ENCODE results near the gene ATAD3B.
"Not testable (repeated sequence)": the region's sequence is repeated elsewhere in the genome, so short reads cannot be mapped to it uniquely, and the experiment has no call there.

The ATAD3B gene

GRCh38 chr1:1510912-1511532 is 39.5 kb downstream of the ATAD3B start:
- DNase-seq (ENCODE audit: low read depth in 2 of 2): no peak

DNA sequence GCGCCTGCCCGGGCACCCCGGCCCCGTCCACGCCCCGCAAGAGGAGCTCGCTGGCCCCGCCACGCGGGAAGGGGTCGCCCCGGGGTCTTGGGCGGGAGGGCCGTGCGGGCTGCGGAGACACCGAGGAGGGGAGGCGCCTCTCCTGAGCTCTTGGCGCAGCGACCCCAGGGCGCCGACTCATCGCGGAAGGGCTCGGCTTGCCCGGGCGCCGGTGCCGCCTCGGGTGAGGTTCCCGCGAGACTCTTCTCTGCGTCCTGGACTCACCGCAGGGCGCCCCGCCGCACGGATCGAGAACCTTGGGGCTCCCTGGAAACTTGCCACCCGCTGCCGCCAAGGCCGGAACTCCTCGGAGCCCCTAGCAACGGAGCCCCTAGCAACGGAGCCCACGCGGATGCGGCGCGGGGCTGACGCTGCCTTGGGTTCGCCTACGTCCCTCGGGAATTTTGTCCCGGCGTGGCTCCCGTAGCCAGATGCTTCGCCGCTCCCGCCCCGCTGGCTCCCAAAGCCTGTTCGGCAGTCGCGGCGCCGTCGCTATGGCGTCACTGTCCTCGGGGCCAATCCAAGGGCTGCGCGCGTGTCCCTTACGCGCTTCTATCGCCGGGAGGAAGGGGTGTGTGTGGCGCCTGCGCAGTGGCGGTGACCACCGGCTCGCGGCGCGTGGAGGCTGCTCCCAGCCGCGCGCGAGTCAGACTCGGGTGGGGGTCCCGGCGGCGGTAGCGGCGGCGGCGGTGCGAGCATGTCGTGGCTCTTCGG is 40.1 kb downstream of the ATAD3B start, which contains the start of gene ATAD3A:
Gene ATAD3A (plus strand): TSS at position 630 of the 753 bp plus-strand sequence. CDS start 107 bp downstream, at position 737.
- DNase-seq (ENCODE audit: low read depth in 2 of 2): peak; percentile 93 to 94

DNA sequence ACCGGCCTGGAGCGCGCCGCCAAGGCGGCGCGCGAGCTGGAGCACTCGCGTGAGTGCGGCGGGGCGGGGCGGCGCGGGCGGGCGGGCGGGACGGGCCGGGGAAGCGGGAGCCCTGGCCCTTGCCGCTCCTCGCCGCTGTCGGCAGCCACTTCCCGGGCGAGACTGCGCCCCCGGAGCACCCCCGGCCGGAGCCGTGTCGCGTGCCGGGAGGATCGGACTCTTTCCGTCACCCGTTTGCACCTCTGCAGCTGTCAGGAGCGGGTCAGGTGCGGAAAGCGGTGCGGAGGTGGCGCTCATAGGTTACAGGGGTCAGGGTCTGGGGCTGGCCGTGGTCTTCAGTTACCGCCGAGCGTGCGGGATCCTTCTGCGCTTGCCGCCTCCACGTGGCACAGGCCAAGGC is 40.9 kb downstream of the ATAD3B start:
- DNase-seq (ENCODE audit: low read depth in 2 of 2): not testable (repeated sequence)

GRCh38 chr1:1513675-1514074 is 42.1 kb downstream of the ATAD3B start:
- not testable (repeated sequence) for DNase-seq (ENCODE audit: low read depth in 2 of 2)

DNA sequence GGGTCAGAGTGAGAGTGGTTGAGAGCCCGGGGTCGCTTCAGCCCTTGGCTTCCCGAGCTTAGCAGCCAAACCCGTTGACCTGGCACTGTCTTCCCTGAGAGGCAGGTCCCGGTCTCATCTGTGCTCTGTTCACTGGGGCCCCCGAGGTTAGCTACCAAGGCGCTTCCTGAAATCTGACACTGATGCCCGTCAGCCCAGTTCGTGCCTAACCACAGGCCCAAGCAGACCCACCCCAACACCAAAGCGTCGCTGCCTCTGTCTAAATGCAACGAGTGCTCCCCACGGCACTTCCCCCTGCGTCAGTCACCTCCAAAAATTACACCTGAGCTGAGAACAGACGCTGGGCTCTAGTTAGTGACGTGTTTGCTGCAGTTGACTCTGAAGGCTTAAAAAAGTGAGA is 42.8 kb downstream of the ATAD3B start:
- DNase-seq (ENCODE audit: low read depth in 2 of 2): not testable (repeated sequence)

- not testable (repeated sequence) for DNase-seq (ENCODE audit: low read depth in 2 of 2)
Measured at GRCh38 chr1:1516923-1517322, 45.4 kb downstream of the ATAD3B start.

DNA sequence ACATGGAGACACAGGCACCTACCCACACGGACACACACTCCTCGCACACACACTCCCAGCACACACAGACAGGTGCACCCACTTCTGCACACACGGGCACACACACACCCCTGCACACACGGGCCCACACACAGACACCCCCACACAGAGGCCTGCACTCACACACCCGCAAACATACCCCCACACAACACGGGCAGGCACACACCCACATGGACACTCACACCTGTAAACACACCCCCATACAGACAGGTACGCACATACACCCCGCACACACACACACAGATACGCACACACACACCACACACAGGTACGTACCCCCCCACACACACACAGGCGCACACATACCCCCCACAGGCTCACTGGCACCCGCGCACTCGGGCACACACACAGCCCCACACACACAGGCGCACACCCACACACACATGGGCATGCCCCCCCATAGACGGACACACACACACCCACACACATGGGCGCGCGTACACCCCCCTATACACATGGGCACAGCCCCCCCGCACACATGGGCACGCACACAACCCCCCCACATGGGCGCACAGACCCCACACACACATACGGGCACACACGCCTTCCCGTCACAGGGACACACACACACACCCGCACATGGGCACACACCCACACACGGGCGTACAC is 46.5 kb downstream of the ATAD3B start:
- DNase-seq (ENCODE audit: low read depth in 2 of 2): no peak

DNA sequence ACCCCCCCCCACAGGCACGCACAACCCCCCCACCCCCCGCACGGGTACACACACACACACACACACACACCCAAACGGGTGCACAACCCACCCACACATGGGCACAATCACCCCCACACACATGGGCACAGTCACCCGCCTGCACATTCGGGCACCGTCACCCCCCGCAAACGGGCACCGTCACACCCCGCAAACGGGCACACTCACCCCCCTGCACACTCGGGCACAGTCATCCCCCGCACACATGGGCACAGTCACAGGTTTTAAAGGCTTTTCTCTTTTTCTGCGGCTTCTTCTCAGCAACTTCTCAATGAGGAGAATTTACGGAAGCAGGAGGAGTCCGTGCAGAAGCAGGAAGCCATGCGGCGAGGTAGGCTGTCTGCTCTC is 47.0 kb downstream of the ATAD3B start:
- not testable (repeated sequence) for DNase-seq (ENCODE audit: low read depth in 2 of 2)

DNA sequence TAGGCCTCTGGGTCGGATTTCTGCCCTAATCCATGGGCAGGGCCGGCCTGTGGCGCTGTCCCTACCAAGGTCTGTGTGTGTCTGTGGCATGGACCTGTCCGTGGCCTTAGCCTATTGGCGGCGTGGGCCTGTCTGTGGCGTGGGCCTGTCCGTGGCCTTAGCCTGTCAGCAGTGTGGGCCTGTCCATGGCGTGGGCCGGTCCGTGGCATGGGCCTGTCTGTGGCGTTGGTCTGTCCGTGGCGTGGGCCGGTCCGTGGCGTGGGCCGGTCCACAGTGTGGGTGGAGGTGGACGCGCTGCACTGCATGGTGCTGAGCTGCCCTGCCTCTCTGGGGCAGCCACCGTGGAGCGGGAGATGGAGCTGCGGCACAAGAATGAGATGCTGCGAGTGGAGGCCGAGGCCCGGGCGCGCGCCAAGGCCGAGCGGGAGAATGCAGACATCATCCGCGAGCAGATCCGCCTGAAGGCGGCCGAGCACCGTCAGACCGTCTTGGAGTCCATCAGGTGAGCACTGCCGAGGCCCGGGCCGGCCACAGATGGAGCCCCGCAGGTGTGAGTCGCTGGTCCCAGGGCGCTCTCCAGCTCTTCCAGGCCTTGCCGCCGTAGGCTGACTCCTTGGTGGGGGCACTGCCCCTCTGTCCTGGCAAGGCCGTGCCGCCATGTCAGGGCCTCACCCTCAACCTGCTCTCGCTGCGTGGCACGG is 48.4 kb downstream of the ATAD3B start:
- not testable (repeated sequence) for DNase-seq (ENCODE audit: low read depth in 2 of 2)

DNA sequence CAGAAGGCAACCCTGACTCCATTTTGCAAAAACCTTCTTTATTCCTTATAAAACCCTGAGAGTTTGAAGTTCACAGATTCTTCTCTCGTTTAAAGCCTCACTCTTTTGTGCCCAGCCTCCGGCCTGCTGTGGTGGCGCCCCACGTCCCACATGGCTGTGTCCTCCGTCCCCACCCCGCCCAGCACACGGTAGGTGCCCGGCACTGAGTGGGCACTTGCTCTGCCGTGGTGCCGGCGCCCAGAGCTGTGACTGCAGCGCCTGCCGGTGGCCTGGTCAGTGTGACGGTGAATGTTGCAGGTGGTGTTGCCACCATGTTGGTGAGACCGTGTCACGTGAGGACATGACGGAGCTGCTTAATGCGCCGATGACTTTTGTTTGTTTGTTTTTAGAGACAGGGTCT is 49.8 kb downstream of the ATAD3B start:
- DNase-seq (ENCODE audit: low read depth in 2 of 2): no peak

- DNase-seq (ENCODE audit: low read depth in 2 of 2): not testable (repeated sequence)
Measured at GRCh38 chr1:1522536-1522935, 51.0 kb downstream of the ATAD3B start.

GRCh38 chr1:1523226-1523625 is 51.7 kb downstream of the ATAD3B start:
- DNase-seq (ENCODE audit: low read depth in 2 of 2): not testable (repeated sequence)

GRCh38 chr1:1523651-1524050 is 52.1 kb downstream of the ATAD3B start:
- DNase-seq (ENCODE audit: low read depth in 2 of 2): not testable (repeated sequence)

DNA sequence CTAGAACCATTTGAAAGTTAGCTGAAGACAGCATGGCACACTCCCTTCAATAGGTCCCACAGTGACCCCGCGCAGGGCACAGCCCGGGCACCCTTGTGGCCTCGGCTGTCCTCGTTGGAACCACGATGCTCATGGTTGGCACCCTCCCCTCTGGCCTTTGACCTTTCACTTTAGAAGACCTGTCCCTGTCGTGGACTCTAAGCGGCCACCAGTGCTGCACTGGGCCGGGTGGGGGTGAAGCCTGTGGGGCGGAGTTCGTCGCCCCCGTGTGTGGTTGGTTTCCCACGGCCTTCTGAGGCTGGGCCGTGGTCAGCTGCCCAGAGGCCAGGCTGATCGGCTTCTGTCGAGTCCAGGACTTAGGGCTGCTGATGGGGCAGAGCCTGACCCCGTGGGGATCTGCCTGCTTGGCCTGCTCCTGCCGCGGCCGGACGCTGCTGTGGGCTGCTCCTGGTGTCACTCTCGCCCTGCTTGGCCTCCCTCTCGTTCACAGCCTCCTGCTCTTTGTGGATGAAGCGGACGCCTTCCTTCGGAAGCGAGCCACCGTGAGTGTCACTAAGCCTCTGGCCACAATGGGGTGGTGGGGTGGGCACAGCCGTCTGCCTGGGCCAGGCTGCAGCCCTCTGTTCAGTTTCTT is 53.3 kb downstream of the ATAD3B start:
- DNase-seq (ENCODE audit: low read depth in 2 of 2): not testable (repeated sequence)

GRCh38 chr1:1526476-1526875 is 54.9 kb downstream of the ATAD3B start:
- DNase-seq (ENCODE audit: low read depth in 2 of 2): not testable (repeated sequence)

DNA sequence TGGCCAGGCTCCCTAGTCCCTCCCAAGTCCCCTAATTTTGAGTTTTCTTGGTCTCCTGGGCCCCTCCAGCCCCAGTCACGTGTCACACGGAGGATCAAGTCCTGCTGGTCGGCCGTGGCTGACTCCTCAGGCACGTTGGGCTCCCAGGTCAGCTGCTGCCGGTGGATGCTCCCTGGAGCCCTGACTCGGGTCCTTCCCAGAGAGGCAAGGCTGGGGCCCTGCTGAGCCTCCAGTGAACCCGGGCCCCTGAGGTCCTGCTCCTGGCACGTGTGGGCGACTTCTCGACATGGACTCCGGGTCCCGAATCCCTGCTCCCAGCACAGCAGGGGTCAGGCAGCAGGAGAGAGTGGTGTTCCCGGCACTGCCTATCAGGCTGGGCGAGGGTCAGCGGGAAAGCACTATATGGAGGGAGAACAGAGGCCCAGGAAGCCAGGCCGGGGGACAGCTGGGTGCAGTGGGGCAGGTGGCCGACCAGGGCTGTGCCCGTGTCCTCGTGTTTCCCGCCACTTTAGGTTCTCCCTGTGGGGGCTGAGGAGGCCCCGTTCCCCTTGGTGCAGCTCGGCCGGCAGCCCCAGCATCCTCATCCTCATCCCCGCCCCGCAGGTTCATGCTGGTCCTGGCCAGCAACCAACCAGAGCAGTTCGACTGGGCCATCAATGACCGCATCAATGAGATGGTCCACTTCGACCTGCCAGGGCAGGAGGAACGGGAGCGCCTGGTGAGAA is 55.7 kb downstream of the ATAD3B start:
- DNase-seq (ENCODE audit: low read depth in 2 of 2): no peak

- no peak for DNase-seq (ENCODE audit: low read depth in 2 of 2)
Measured at GRCh38 chr1:1528301-1529267, 57.0 kb downstream of the ATAD3B start.

DNA sequence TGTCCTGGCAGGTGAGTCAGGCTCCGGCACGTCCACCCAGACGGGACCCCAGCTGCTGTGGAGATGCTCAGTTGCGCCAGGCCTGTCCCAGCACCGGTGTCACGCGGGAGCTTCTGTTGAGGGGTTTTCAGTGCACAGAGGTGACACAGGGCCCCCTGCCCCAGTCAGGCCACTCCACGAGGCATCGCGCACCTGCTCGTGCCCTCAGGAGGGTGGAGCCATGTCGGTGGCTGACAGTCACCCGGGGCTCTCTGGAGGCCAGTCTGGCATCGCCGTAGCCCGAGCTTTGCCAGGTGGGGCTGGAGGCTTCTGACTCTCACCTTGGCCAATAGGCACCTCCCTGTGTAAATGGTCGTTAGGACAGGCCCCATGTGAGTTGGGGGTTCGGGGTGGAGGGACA is 57.8 kb downstream of the ATAD3B start:
- DNase-seq (ENCODE audit: low read depth in 2 of 2): no peak

- no peak for DNase-seq (ENCODE audit: low read depth in 2 of 2)
Measured at GRCh38 chr1:1529936-1530335, 58.4 kb downstream of the ATAD3B start.

- no peak for DNase-seq (ENCODE audit: low read depth in 2 of 2)
Measured at GRCh38 chr1:1531947-1532346, 60.4 kb downstream of the ATAD3B start.
